ENCODE results near the gene NSG2.

DNA sequence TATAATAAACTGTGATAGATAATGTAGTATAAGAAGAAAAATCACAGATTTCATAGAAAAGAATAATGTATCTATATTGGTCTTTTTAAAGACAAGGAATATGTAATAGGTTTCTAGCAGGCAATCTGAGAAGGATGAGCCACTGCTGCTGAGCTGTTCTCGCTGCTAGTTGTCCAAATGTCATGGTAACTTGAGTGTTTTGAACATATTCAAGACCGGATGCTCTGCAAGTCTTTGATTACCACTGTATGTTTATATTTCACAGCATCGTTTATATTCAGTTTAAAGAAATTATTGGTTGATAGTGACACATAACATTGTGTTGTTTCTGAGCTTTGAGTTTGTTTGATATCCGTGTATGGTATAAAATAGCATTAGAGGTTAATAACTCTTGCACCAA lies 47.0 kb upstream of the NSG2 start:
- TF ChIP-seq, protein P1, sequence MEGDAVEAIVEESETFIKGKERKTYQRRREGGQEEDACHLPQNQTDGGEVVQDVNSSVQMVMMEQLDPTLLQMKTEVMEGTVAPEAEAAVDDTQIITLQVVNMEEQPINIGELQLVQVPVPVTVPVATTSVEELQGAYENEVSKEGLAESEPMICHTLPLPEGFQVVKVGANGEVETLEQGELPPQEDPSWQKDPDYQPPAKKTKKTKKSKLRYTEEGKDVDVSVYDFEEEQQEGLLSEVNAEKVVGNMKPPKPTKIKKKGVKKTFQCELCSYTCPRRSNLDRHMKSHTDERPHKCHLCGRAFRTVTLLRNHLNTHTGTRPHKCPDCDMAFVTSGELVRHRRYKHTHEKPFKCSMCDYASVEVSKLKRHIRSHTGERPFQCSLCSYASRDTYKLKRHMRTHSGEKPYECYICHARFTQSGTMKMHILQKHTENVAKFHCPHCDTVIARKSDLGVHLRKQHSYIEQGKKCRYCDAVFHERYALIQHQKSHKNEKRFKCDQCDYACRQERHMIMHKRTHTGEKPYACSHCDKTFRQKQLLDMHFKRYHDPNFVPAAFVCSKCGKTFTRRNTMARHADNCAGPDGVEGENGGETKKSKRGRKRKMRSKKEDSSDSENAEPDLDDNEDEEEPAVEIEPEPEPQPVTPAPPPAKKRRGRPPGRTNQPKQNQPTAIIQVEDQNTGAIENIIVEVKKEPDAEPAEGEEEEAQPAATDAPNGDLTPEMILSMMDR (IDR thresholded peaks at IDR 0.05): no peak
- TF ChIP-seq POLR2A (IDR thresholded peaks at IDR 0.05): no peak
